Activated T-cell treated with anti-CD3 and anti-CD28 coated beads, Interleukin-2, amount 50 U/mL, for 24 hours (primary cell): ENCODE results near the gene TFDP2.
"Not testable (repeated sequence)": the region's sequence is repeated elsewhere in the genome, so short reads cannot be mapped to it uniquely, and the experiment has no call there.

Experiments
- DNase-seq: peaks from one replicate; pipeline ENCODE4 v3.0.0-alpha.2; 2020
- H3K27ac Mint-ChIP-seq: 2 replicates; pipeline ENCODE4 v1.8.0; 2020; ENCODE audit warnings: mild to moderate bottlenecking, mixed read lengths
- H3K27me3 Mint-ChIP-seq: 2 replicates; pipeline ENCODE4 v1.8.0; 2020; ENCODE audit warnings: mixed read lengths
- H3K36me3 Mint-ChIP-seq: 2 replicates; pipeline ENCODE4 v1.8.0; 2020; ENCODE audit warnings: low read depth, mixed read lengths
- H3K4me1 Mint-ChIP-seq: 2 replicates; pipeline ENCODE4 v1.8.0; 2020; ENCODE audit warnings: low read depth, mixed read lengths
- H3K4me3 Mint-ChIP-seq: 2 replicates; pipeline ENCODE4 v1.8.0; 2020; ENCODE audit warnings: mild to moderate bottlenecking, moderate library complexity, mixed read lengths
- H3K9me3 Mint-ChIP-seq: 2 replicates; pipeline ENCODE4 v1.8.0; 2020; ENCODE audit warnings: mixed read lengths

TFDP2 gene

GRCh38 chr3:142000325-142000870 lies 148.9 kb downstream of the TFDP2 start:
- Mint-ChIP-seq H3K4me3 (no peak overlapping the region), H3K9me3 (no peaks in the 10 kb centered on the region), H3K4me1 (no peaks in the 10 kb centered on the region), H3K27ac (no peak overlapping the region), H3K36me3 (peaks cover 4% of the 10 kb centered on the region), H3K27me3 (no peaks in the 10 kb centered on the region)
- DNase-seq = no peak

- H3K9me3 Mint-ChIP-seq = no peaks in the 10 kb centered on the region
- no peak overlapping the region for H3K27ac Mint-ChIP-seq
- H3K4me3 Mint-ChIP-seq = no peak overlapping the region
- no peaks in the 10 kb centered on the region for H3K27me3 Mint-ChIP-seq
- no peak for DNase-seq
- no peaks in the 10 kb centered on the region for H3K4me1 Mint-ChIP-seq
- H3K36me3 Mint-ChIP-seq = no peaks in the 10 kb centered on the region
These were observed 150.6 kb downstream of the TFDP2 start for GRCh38 chr3:141998669-141999290.

- no peak overlapping the region for H3K4me3 Mint-ChIP-seq
- H3K27ac Mint-ChIP-seq = no peak overlapping the region
- no peak for DNase-seq
- no peaks in the 10 kb centered on the region for H3K27me3 Mint-ChIP-seq
- H3K4me1 Mint-ChIP-seq = no peaks in the 10 kb centered on the region
- no peaks in the 10 kb centered on the region for H3K36me3 Mint-ChIP-seq
- no peaks in the 10 kb centered on the region for H3K9me3 Mint-ChIP-seq
These were observed 152.9 kb downstream of the TFDP2 start for GRCh38 chr3:141996437-141996836.

GRCh38 chr3:141994856-141995255 lies 154.5 kb downstream of the TFDP2 start:
- Mint-ChIP-seq H3K27ac (no peak overlapping the region), H3K4me3 (no peak overlapping the region), H3K36me3 (no peaks in the 10 kb centered on the region), H3K27me3 (no peaks in the 10 kb centered on the region), H3K4me1 (no peaks in the 10 kb centered on the region), H3K9me3 (no peaks in the 10 kb centered on the region)
- DNase-seq = no peak

- no peak overlapping the region for H3K4me3 Mint-ChIP-seq
- H3K27ac Mint-ChIP-seq = no peak overlapping the region
- DNase-seq = no peak
- no peaks in the 10 kb centered on the region for H3K27me3 Mint-ChIP-seq
- no peaks in the 10 kb centered on the region for H3K36me3 Mint-ChIP-seq
- no peaks in the 10 kb centered on the region for H3K4me1 Mint-ChIP-seq
- no peaks in the 10 kb centered on the region for H3K9me3 Mint-ChIP-seq
These were observed 156.8 kb downstream of the TFDP2 start for GRCh38 chr3:141992512-141992911.

- Mint-ChIP-seq H3K4me1 (no peaks in the 10 kb centered on the region), H3K27ac (no peak overlapping the region), H3K27me3 (no peaks in the 10 kb centered on the region), H3K4me3 (no peak overlapping the region), H3K36me3 (no peaks in the 10 kb centered on the region), H3K9me3 (no peaks in the 10 kb centered on the region)
- DNase-seq = no peak
These were observed 162.7 kb downstream of the TFDP2 start for GRCh38 chr3:141986548-141987107.

- Mint-ChIP-seq H3K4me1 (no peaks in the 10 kb centered on the region), H3K27ac (no peak overlapping the region), H3K4me3 (no peak overlapping the region), H3K27me3 (no peaks in the 10 kb centered on the region), H3K9me3 (no peaks in the 10 kb centered on the region), H3K36me3 (peaks cover 12% of the 10 kb centered on the region)
- DNase-seq = no peak
These were observed 168.3 kb downstream of the TFDP2 start for GRCh38 chr3:141981084-141981483.

- Mint-ChIP-seq H3K4me3 (no peak overlapping the region), H3K4me1 (no peaks in the 10 kb centered on the region), H3K27me3 (no peaks in the 10 kb centered on the region), H3K36me3 (peaks cover 13% of the 10 kb centered on the region), H3K27ac (no peak overlapping the region), H3K9me3 (no peaks in the 10 kb centered on the region)
- no peak for DNase-seq
These were observed 170.2 kb downstream of the TFDP2 start for GRCh38 chr3:141979050-141979671.

GRCh38 chr3:141974777-141975176 lies 174.6 kb downstream of the TFDP2 start:
- not testable (repeated sequence) for H3K27ac Mint-ChIP-seq, H3K27me3 Mint-ChIP-seq, H3K4me3 Mint-ChIP-seq, H3K9me3 Mint-ChIP-seq, H3K4me1 Mint-ChIP-seq, DNase-seq
- peaks cover 24% of the 10 kb centered on the region for H3K36me3 Mint-ChIP-seq

- DNase-seq = no peak
- H3K9me3 Mint-ChIP-seq = no peaks in the 10 kb centered on the region
- H3K36me3 Mint-ChIP-seq = peaks cover 24% of the 10 kb centered on the region
These were observed 176.9 kb downstream of the TFDP2 start for GRCh38 chr3:141972399-141972798.

GRCh38 chr3:141971571-141971970 lies 177.8 kb downstream of the TFDP2 start:
- Mint-ChIP-seq H3K27me3 (no peaks in the 10 kb centered on the region), H3K9me3 (no peaks in the 10 kb centered on the region), H3K27ac (no peak overlapping the region), H3K4me1 (no peaks in the 10 kb centered on the region), H3K36me3 (peaks cover 22% of the 10 kb centered on the region), H3K4me3 (no peak overlapping the region)
- DNase-seq = no peak

More at GRCh38 chr3:141972399-141972798, 176.9 kb downstream of the TFDP2 start:
- no peak overlapping the region for H3K4me3 Mint-ChIP-seq
- no peaks in the 10 kb centered on the region for H3K27me3 Mint-ChIP-seq
- no peak overlapping the region for H3K27ac Mint-ChIP-seq
- H3K4me1 Mint-ChIP-seq = no peaks in the 10 kb centered on the region

- Mint-ChIP-seq H3K4me1 (no peaks in the 10 kb centered on the region), H3K27ac (no peak overlapping the region), H3K36me3 (peaks cover 16% of the 10 kb centered on the region), H3K4me3 (no peak overlapping the region), H3K9me3 (no peaks in the 10 kb centered on the region), H3K27me3 (no peaks in the 10 kb centered on the region)
- no peak for DNase-seq
These were observed 179.6 kb downstream of the TFDP2 start for GRCh38 chr3:141969711-141970110.

- no peak for DNase-seq
- Mint-ChIP-seq H3K4me1 (no peaks in the 10 kb centered on the region), H3K36me3 (peaks cover 17% of the 10 kb centered on the region), H3K27ac (no peak overlapping the region), H3K4me3 (no peak overlapping the region), H3K27me3 (no peaks in the 10 kb centered on the region), H3K9me3 (no peaks in the 10 kb centered on the region)
These were observed 183.9 kb downstream of the TFDP2 start for GRCh38 chr3:141965471-141965870.

- no peaks in the 10 kb centered on the region for H3K4me1 Mint-ChIP-seq
These were observed 186.0 kb downstream of the TFDP2 start for GRCh38 chr3:141963301-141963700.

GRCh38 chr3:141960731-141961130 lies 188.6 kb downstream of the TFDP2 start:
- no peak for DNase-seq
- Mint-ChIP-seq H3K9me3 (no peaks in the 10 kb centered on the region), H3K36me3 (peaks cover 27% of the 10 kb centered on the region), H3K27me3 (no peaks in the 10 kb centered on the region), H3K27ac (no peak overlapping the region), H3K4me1 (no peaks in the 10 kb centered on the region), H3K4me3 (no peak overlapping the region)

More at GRCh38 chr3:141963301-141963700, 186.0 kb downstream of the TFDP2 start:
- no peaks in the 10 kb centered on the region for H3K27me3 Mint-ChIP-seq
- peaks cover 26% of the 10 kb centered on the region for H3K36me3 Mint-ChIP-seq
- H3K27ac Mint-ChIP-seq = no peak overlapping the region
- H3K4me3 Mint-ChIP-seq = no peak overlapping the region
- no peaks in the 10 kb centered on the region for H3K9me3 Mint-ChIP-seq
- no peak for DNase-seq
